ENCODE measurements around the gene CREB1. TPM values are rescaled to one million over a fixed set of nuclear protein-coding genes. Genes with fewer than 3 reads are reported as not detected.

CREB1 gene
- total and polyA plus RNA-seq, 5 donors = 6.2 to 59.3 (median 48.2) TPM

- no peaks in the 10 kb centered on the region for H3K27me3 ChIP-seq (ENCODE audit: control insufficient read depth, insufficient read depth)
- H3K4me3 ChIP-seq (ENCODE audit: low read length) = no peak overlapping the region
- WGBS = 78% methylated on average over 1 of the region's 1 CpG
- no peaks in the 10 kb centered on the region for H3K9me3 ChIP-seq (ENCODE audit: control insufficient read depth, low read length)
- intact Hi-C loops (cut with DNase I) = no loop called here
- H3K4me1 ChIP-seq (ENCODE audit: control insufficient read depth, insufficient read depth, low read length) = no peaks in the 10 kb centered on the region
- no peak overlapping the region for H3K27ac ChIP-seq (ENCODE audit: low read length)
- ATAC-seq (no peak), DNase-seq (no peak)
These were observed 6.8 kb upstream of the CREB1 start for GRCh38 chr2:207523005-207523404.

- Histone ChIP-seq H3K4me1 (ENCODE audit: control insufficient read depth, insufficient read depth, low read length) (no peaks in the 10 kb centered on the region), H3K27ac (ENCODE audit: low read length) (no peak overlapping the region), H3K9me3 (ENCODE audit: control insufficient read depth, low read length) (no peaks in the 10 kb centered on the region), H3K27me3 (ENCODE audit: control insufficient read depth, insufficient read depth) (no peaks in the 10 kb centered on the region), H3K4me3 (ENCODE audit: low read length) (no peak overlapping the region)
- ATAC-seq = no peak
- no peak for DNase-seq
- intact Hi-C loops (cut with DNase I) = loop anchor here in 1 of 4 donors (5.0 kb wide), 1 partner anchor 97 kb away; no protein-coding TSS in a partner anchor
- WGBS = 31% methylated on average over 1 of the region's 1 CpG
These were observed 4.5 kb upstream of the CREB1 start for GRCh38 chr2:207525296-207525695.

DNA sequence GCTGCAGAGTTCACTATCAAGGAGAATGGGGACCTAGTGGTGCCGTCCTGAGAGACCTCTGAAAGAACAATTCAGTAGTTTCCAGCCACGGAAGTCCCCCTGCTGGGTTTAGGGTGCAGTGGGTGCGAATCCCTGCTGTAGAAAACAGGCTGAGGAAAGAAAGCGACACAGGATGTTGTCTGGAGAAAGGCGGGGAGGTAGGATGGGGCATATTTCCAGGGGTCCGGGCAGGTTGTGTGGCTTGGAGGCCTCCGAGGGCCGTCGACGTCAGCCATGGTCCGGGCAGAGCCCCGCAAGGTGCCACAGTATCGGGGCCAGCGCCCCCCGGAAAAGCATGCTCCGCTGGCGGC, 807 bp upstream of the CREB1 start:
- 3% methylated on average over 17 of the region's 17 CpGs for WGBS
- H3K4me3 ChIP-seq (ENCODE audit: low read length) = peak overlapping the region; percentile 71
- peak overlapping the region; percentile 85 for H3K27ac ChIP-seq (ENCODE audit: low read length)
- peak; percentile 9 to 45 for ATAC-seq
- no peaks in the 10 kb centered on the region for H3K4me1 ChIP-seq (ENCODE audit: control insufficient read depth, insufficient read depth, low read length)
- intact Hi-C loops (cut with DNase I) = loop anchor here in 1 of 4 donors (5.0 kb wide), 1 partner anchor 93 kb away; no protein-coding TSS in a partner anchor
- H3K9me3 ChIP-seq (ENCODE audit: control insufficient read depth, low read length) = no peaks in the 10 kb centered on the region
- no peak for DNase-seq
- H3K27me3 ChIP-seq (ENCODE audit: control insufficient read depth, insufficient read depth) = no peaks in the 10 kb centered on the region

GRCh38 chr2:207530160-207531031, 634 bp downstream of the CREB1 start:
- intact Hi-C loops (cut with DNase I) = loop anchor here in 1 of 4 donors (2.0 kb wide), 1 partner anchor 94 kb away; the partner anchor contains the start of gene METTL21A
- Histone ChIP-seq H3K27me3 (ENCODE audit: control insufficient read depth, insufficient read depth) (no peaks in the 10 kb centered on the region), H3K4me3 (ENCODE audit: low read length) (peak overlapping the region; percentile 98), H3K27ac (ENCODE audit: low read length) (peak overlapping the region; percentile 98), H3K9me3 (ENCODE audit: control insufficient read depth, low read length) (no peaks in the 10 kb centered on the region), H3K4me1 (ENCODE audit: control insufficient read depth, insufficient read depth, low read length) (no peaks in the 10 kb centered on the region)
- DNase-seq (peak; percentile 53 to 82 (median 77)), ATAC-seq (no peak)
- under 1% methylated on average over 92 of the region's 93 CpGs for WGBS

DNA sequence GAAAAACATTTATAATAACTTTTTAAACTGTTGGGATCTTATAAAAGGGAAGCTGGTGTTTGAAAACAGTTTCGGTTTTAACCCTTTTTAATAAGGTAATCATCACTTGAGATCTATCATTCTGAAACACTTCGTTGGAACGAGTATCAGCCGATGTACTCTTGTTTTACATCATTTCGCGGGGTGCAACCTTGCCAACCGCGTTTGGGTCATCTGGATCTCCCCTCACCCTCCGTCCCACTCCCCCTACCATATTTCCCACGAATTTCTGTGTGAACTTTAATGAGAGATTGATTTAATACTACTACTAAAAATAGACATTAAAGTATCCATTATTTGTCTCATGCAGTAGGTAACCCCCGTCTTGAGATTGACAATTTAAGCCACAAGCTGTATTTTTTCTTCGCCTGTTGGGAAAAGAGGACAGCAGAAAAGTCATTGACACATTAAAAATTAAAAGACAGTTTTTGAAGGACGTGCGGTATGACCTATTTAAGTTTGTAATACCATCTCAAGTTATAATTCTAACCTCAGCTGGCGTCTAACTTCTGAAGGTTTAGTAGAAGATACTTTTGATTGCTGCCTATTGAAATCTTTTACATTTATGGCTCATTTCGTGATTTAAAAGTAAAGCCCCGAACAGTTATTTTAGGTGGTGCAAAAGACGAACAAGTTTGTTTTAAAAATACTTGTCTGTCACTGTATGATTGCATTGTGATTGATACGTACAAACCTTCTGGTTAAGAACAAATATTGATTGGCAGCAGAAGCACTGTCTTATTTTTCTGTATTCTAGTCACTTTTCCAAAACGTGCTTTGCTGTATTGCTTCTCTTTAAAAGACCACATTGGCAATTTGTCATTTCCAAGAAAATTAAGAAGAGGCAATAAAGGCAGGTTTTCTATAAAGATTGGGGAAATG, 1.5 kb downstream of the CREB1 start:
- Histone ChIP-seq H3K9me3 (ENCODE audit: control insufficient read depth, low read length) (no peaks in the 10 kb centered on the region), H3K4me1 (ENCODE audit: control insufficient read depth, insufficient read depth, low read length) (no peaks in the 10 kb centered on the region), H3K27me3 (ENCODE audit: control insufficient read depth, insufficient read depth) (no peaks in the 10 kb centered on the region), H3K4me3 (ENCODE audit: low read length) (peak overlapping the region; percentile 98), H3K27ac (ENCODE audit: low read length) (peak overlapping the region; percentile 90)
- intact Hi-C loops (cut with DNase I) = loop anchor here in 1 of 4 donors (2.0 kb wide), 1 partner anchor 94 kb away; the partner anchor contains the start of gene METTL21A
- DNase-seq (no peak), ATAC-seq (no peak)
- WGBS = 4% methylated on average over 20 of the region's 20 CpGs

DNA sequence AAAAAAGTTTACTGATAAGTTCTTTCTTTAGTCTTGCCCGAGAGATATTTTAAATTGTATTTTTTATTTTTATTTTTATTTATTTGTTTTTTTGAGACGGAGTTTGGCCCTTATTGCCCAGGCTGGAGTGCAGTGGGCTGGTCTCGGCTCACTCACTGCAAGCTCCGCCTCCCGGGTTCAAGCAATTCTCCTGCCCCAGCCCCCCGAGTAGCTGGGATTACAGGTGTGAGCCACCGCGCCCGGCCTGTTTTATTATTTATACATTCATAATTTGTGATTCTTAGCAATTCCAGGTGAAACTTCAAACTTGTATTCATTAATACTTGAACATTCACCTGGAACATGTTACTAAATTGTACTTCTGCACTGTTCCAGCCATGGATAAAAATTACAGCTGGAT, 2.9 kb downstream of the CREB1 start:
- WGBS = 86% methylated on average over 9 of the region's 9 CpGs
- H3K27me3 ChIP-seq (ENCODE audit: control insufficient read depth, insufficient read depth) = no peaks in the 10 kb centered on the region
- no peak overlapping the region for H3K4me3 ChIP-seq (ENCODE audit: low read length)
- DNase-seq = peak in 1 of 3 donors; percentile 56
- H3K27ac ChIP-seq (ENCODE audit: low read length) = no peak overlapping the region
- H3K9me3 ChIP-seq (ENCODE audit: control insufficient read depth, low read length) = no peaks in the 10 kb centered on the region
- no peak for ATAC-seq
- H3K4me1 ChIP-seq (ENCODE audit: control insufficient read depth, insufficient read depth, low read length) = no peaks in the 10 kb centered on the region
- intact Hi-C loops (cut with DNase I) = no loop called here

- WGBS = 61% methylated on average over 2 of the region's 2 CpGs
These were observed 3.8 kb downstream of the CREB1 start for GRCh38 chr2:207533461-207534008.

GRCh38 chr2:207534417-207534816, 4.7 kb downstream of the CREB1 start:
- H3K9me3 ChIP-seq (ENCODE audit: control insufficient read depth, low read length) = no peaks in the 10 kb centered on the region
- WGBS = 82% methylated on average over 3 of the region's 3 CpGs
- no peak overlapping the region for H3K4me3 ChIP-seq (ENCODE audit: low read length)
- no peaks in the 10 kb centered on the region for H3K27me3 ChIP-seq (ENCODE audit: control insufficient read depth, insufficient read depth)
- intact Hi-C loops (cut with DNase I) = no loop called here
- ATAC-seq = no peak
- no peak for DNase-seq
- H3K4me1 ChIP-seq (ENCODE audit: control insufficient read depth, insufficient read depth, low read length) = no peaks in the 10 kb centered on the region
- no peak overlapping the region for H3K27ac ChIP-seq (ENCODE audit: low read length)

More at GRCh38 chr2:207533461-207534008, 3.8 kb downstream of the CREB1 start:
- intact Hi-C loops (cut with DNase I) = no loop called here
- no peaks in the 10 kb centered on the region for H3K4me1 ChIP-seq (ENCODE audit: control insufficient read depth, insufficient read depth, low read length)
- no peak overlapping the region for H3K27ac ChIP-seq (ENCODE audit: low read length)
- H3K4me3 ChIP-seq (ENCODE audit: low read length) = no peak overlapping the region
- H3K9me3 ChIP-seq (ENCODE audit: control insufficient read depth, low read length) = no peaks in the 10 kb centered on the region
- DNase-seq (no peak), ATAC-seq (no peak)
- no peaks in the 10 kb centered on the region for H3K27me3 ChIP-seq (ENCODE audit: control insufficient read depth, insufficient read depth)

DNA sequence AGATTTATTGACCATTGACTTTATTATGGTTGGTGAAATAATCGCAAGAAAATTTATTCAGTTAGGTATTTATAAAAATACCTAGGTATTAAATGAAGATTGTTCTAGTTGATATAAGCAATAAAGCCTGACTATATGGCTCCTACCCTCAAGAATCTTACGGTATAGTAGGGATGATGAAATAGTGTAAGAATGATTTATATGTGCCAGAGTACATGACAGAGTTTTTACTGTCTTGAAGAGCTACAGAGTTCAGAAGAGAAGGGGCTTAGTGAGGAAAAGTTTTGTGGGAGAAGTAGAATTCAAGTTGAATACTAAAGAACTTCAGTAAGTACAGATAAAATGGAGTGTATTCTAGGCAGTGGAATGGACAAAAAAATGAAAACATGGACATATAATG, 9.7 kb downstream of the CREB1 start:
- ATAC-seq (no peak), DNase-seq (no peak)
- Histone ChIP-seq H3K4me3 (ENCODE audit: low read length) (no peak overlapping the region), H3K9me3 (ENCODE audit: control insufficient read depth, low read length) (no peaks in the 10 kb centered on the region), H3K27ac (ENCODE audit: low read length) (no peak overlapping the region), H3K4me1 (ENCODE audit: control insufficient read depth, insufficient read depth, low read length) (no peaks in the 10 kb centered on the region), H3K27me3 (ENCODE audit: control insufficient read depth, insufficient read depth) (no peaks in the 10 kb centered on the region)
- intact Hi-C loops (cut with DNase I) = no loop called here
- whole genome bisulfite sequencing = 92% methylated on average over 2 of the region's 2 CpGs

DNA sequence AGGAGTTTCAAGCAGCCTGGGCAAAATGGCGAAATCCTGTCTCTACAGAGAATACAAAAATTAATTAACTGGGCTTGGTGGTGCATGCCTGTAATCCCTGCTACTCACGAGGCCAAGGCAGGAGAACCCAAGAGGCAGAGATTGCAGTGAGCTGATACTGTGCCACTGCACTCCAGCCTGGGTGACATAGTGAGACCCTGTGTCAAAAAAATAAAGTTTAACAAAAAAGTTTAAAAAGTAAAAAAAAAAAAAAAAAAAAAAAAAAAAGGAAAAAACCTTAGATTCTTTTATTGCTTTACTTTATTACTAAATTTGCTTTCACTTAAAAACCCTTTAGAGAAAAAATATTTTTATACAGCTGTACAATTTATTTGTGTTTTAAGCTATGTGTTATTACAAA, 10.7 kb downstream of the CREB1 start:
- 88% methylated on average over 2 of the region's 2 CpGs for WGBS
- no peak for DNase-seq
- ATAC-seq = no peak
- H3K27ac ChIP-seq (ENCODE audit: low read length) = no peak overlapping the region
- H3K27me3 ChIP-seq (ENCODE audit: control insufficient read depth, insufficient read depth) = no peaks in the 10 kb centered on the region
- no peaks in the 10 kb centered on the region for H3K9me3 ChIP-seq (ENCODE audit: control insufficient read depth, low read length)
- H3K4me3 ChIP-seq (ENCODE audit: low read length) = no peak overlapping the region
- H3K4me1 ChIP-seq (ENCODE audit: control insufficient read depth, insufficient read depth, low read length) = no peaks in the 10 kb centered on the region
- intact Hi-C loops (cut with DNase I) = no loop called here
